Measurements from ENCODE around the gene CXADR.

Gene CXADR

GRCh38 chr21:17578162-17578561 is 65.3 kb downstream of the CXADR start:
- TF ChIP-seq POLR2AphosphoS5 (IDR thresholded peaks at IDR 0.05; ENCODE audit: low read depth, low read length), result no peak
- TF ChIP-seq FOXP2 (optimal IDR thresholded peaks at IDR 0.05; ENCODE audit: borderline replicate concordance, extremely low read depth, extremely low read length, insufficient read depth), result no peak
- TF ChIP-seq SIN3A (IDR thresholded peaks at IDR 0.05; ENCODE audit: borderline replicate concordance, insufficient read depth, low read length), result no peak
- no peak for TF ChIP-seq TAF1 (IDR thresholded peaks at IDR 0.05; ENCODE audit: borderline replicate concordance, insufficient read depth, low read length)
- no peak for TF ChIP-seq REST (IDR thresholded peaks at IDR 0.05; ENCODE audit: insufficient read depth in 1 of 2, low read depth in 2 of 2, low read length in 2 of 2)

- TF ChIP-seq FOXP2 (optimal IDR thresholded peaks at IDR 0.05; ENCODE audit: borderline replicate concordance, extremely low read depth, extremely low read length, insufficient read depth), result no peak
- no peak for TF ChIP-seq TAF1 (IDR thresholded peaks at IDR 0.05; ENCODE audit: borderline replicate concordance, insufficient read depth, low read length)
- TF ChIP-seq POLR2AphosphoS5 (IDR thresholded peaks at IDR 0.05; ENCODE audit: low read depth, low read length), result no peak
- no peak for TF ChIP-seq SIN3A (IDR thresholded peaks at IDR 0.05; ENCODE audit: borderline replicate concordance, insufficient read depth, low read length)
- TF ChIP-seq REST (IDR thresholded peaks at IDR 0.05; ENCODE audit: insufficient read depth in 1 of 2, low read depth in 2 of 2, low read length in 2 of 2), result no peak
Observed at GRCh38 chr21:17578876-17579275, 66.0 kb downstream of the CXADR start.

- TF ChIP-seq REST (IDR thresholded peaks at IDR 0.05; ENCODE audit: insufficient read depth in 1 of 2, low read depth in 2 of 2, low read length in 2 of 2), result no peak
- no peak for TF ChIP-seq FOXP2 (optimal IDR thresholded peaks at IDR 0.05; ENCODE audit: borderline replicate concordance, extremely low read depth, extremely low read length, insufficient read depth)
- no peak for TF ChIP-seq TAF1 (IDR thresholded peaks at IDR 0.05; ENCODE audit: borderline replicate concordance, insufficient read depth, low read length)
- TF ChIP-seq SIN3A (IDR thresholded peaks at IDR 0.05; ENCODE audit: borderline replicate concordance, insufficient read depth, low read length), result no peak
- no peak for TF ChIP-seq POLR2AphosphoS5 (IDR thresholded peaks at IDR 0.05; ENCODE audit: low read depth, low read length)
Observed at GRCh38 chr21:17580319-17580718, 67.5 kb downstream of the CXADR start.

GRCh38 chr21:17583898-17584297 is 71.1 kb downstream of the CXADR start:
- TF ChIP-seq POLR2AphosphoS5 (IDR thresholded peaks at IDR 0.05; ENCODE audit: low read depth, low read length) (no peak), REST (IDR thresholded peaks at IDR 0.05; ENCODE audit: insufficient read depth in 1 of 2, low read depth in 2 of 2, low read length in 2 of 2) (no peak), TAF1 (IDR thresholded peaks at IDR 0.05; ENCODE audit: borderline replicate concordance, insufficient read depth, low read length) (no peak), SIN3A (IDR thresholded peaks at IDR 0.05; ENCODE audit: borderline replicate concordance, insufficient read depth, low read length) (no peak), FOXP2 (optimal IDR thresholded peaks at IDR 0.05; ENCODE audit: borderline replicate concordance, extremely low read depth, extremely low read length, insufficient read depth) (no peak)
